ENCODE results near the gene ORM2. TPM values are rescaled to one million over a fixed set of nuclear protein-coding genes. Genes with fewer than 3 reads are reported as not detected.

Gene ORM2
- total RNA-seq, 2 donors from 2014 or later = 0.91 to 1.9 TPM

DNA sequence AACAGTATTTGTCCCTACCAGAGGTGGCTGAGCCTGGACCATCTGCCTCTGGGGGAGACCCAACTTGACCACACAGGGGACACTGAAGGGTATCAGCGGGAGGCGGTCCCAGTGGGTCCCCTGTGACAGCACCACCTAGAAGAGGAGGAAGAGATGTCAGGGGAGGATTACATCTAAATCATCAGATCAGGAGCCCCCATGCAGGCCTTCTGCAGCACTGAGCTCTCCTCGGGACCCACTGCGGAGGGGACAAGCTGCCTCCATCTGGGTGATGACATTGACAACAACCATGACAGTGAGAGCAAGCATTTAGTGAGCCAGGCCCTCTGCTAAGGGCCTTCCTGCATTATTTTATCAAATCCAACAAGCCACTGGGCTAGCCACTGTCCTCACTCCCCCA, 12.3 kb downstream of the ORM2 start:
- H3K36me3 ChIP-seq = peaks cover 14 to 18% of the 10 kb centered on the region in 2 donors
- no peak overlapping the region for H3K27ac ChIP-seq
- no peak for DNase-seq (ENCODE audit: low spot score)
- H3K4me1 ChIP-seq (replicated peaks) = no peaks in the 10 kb centered on the region
- no peaks in the 10 kb centered on the region for H3K9me3 ChIP-seq
- TF ChIP-seq, protein P1, sequence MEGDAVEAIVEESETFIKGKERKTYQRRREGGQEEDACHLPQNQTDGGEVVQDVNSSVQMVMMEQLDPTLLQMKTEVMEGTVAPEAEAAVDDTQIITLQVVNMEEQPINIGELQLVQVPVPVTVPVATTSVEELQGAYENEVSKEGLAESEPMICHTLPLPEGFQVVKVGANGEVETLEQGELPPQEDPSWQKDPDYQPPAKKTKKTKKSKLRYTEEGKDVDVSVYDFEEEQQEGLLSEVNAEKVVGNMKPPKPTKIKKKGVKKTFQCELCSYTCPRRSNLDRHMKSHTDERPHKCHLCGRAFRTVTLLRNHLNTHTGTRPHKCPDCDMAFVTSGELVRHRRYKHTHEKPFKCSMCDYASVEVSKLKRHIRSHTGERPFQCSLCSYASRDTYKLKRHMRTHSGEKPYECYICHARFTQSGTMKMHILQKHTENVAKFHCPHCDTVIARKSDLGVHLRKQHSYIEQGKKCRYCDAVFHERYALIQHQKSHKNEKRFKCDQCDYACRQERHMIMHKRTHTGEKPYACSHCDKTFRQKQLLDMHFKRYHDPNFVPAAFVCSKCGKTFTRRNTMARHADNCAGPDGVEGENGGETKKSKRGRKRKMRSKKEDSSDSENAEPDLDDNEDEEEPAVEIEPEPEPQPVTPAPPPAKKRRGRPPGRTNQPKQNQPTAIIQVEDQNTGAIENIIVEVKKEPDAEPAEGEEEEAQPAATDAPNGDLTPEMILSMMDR (IDR thresholded peaks at IDR 0.05) = no peak
- TF ChIP-seq POLR2AphosphoS5 (IDR thresholded peaks at IDR 0.05) = no peak
- TF ChIP-seq POLR2A (IDR thresholded peaks at IDR 0.05) = no peak
- 96% methylated on average over 4 of the region's 4 CpGs for WGBS
- H3K27me3 ChIP-seq (replicated peaks; ENCODE audit: insufficient read depth) = no peaks in the 10 kb centered on the region
- no peak overlapping the region for H3K4me3 ChIP-seq
- intact Hi-C loops (cut with DNase I) = no loop called here

DNA sequence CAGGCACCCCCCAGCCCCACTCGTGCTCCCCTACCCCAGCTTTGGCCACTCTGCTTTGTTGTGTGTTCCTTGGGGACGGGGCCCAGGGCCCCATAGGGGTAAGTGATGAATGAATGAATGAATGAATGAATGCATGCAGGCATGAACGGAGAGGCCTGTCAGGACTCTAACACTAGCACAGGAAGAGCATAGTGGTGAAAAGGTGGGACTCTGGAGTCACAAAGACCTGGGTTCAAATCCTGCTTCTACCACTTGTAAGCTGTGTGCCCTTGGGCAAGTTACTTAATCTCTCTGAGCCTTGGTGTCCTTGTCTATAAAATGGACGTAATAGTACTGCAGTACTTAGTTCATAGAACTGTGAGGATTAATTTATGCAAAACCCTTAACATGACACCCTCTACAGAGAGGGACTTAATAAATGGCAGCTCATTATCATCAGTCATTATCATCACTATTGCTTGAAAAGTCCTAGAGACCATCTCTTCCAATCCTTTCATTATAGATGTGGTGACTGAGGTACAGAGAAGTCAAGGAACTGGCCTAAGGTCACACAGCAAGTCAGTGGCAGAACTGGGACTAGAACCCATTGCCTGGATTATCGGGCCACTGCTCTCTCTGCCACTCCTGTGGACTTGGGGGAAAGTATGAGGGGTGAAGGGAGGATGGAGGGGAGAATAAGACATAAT, 13.2 kb downstream of the ORM2 start:
- no peaks in the 10 kb centered on the region for H3K27me3 ChIP-seq (replicated peaks; ENCODE audit: insufficient read depth)
- no peak overlapping the region for H3K4me3 ChIP-seq
- intact Hi-C loops (cut with DNase I) = no loop called here
- peaks cover 14 to 18% of the 10 kb centered on the region in 2 donors for H3K36me3 ChIP-seq
- H3K4me1 ChIP-seq (replicated peaks) = no peaks in the 10 kb centered on the region
- H3K9me3 ChIP-seq = no peaks in the 10 kb centered on the region
- 91% methylated on average over 5 of the region's 5 CpGs for WGBS
- DNase-seq (ENCODE audit: low spot score) = no peak
- no peak overlapping the region for H3K27ac ChIP-seq
- no peak for TF ChIP-seq POLR2A (IDR thresholded peaks at IDR 0.05)
- TF ChIP-seq POLR2AphosphoS5 (IDR thresholded peaks at IDR 0.05) = no peak
- TF ChIP-seq, protein P1 (IDR thresholded peaks at IDR 0.05) = no peak

DNA sequence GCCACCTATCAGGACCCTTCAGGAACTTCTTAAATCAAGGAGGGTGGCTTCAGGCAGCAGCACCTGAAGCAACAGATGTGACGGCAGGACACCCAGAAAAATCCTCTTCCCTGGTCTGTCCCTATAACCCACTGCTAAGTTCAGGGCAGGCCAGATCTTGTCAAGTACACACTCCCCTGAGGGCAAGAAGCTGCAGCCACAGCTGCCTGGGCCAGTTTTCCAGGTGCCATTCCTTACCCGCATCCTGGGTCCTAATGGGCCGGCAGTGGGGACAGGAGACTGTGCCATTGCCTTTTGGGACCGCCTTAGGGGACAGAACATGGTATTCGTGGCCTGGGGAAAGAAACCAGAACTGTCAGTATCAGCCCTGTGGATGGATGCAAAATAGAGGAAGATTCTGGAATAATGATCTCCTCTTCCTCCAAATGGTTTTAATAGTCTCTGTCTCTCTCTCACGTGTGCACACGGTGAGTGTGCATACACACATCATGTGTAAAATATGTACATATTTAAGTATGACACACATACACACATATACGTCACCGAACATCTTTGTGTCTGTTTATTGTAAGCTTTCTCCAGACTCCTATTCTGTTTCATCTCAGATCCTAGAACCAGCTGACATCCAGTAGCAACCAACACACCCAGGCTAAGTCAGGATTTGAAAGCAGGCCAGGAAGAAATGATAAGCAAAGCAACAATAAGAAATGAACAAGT, 14.0 kb downstream of the ORM2 start:
- no peaks in the 10 kb centered on the region for H3K27me3 ChIP-seq (replicated peaks; ENCODE audit: insufficient read depth)
- DNase-seq (ENCODE audit: low spot score) = no peak
- H3K27ac ChIP-seq = no peak overlapping the region
- H3K4me1 ChIP-seq (replicated peaks) = no peaks in the 10 kb centered on the region
- intact Hi-C loops (cut with DNase I) = no loop called here
- H3K4me3 ChIP-seq = no peak overlapping the region
- TF ChIP-seq POLR2AphosphoS5 (IDR thresholded peaks at IDR 0.05) = no peak
- TF ChIP-seq POLR2A (IDR thresholded peaks at IDR 0.05) = no peak
- TF ChIP-seq, protein P1 (IDR thresholded peaks at IDR 0.05) = no peak
- WGBS = 74% methylated on average over 9 of the region's 9 CpGs
- no peaks in the 10 kb centered on the region for H3K9me3 ChIP-seq
- peaks cover 14 to 18% of the 10 kb centered on the region in 2 donors for H3K36me3 ChIP-seq

DNA sequence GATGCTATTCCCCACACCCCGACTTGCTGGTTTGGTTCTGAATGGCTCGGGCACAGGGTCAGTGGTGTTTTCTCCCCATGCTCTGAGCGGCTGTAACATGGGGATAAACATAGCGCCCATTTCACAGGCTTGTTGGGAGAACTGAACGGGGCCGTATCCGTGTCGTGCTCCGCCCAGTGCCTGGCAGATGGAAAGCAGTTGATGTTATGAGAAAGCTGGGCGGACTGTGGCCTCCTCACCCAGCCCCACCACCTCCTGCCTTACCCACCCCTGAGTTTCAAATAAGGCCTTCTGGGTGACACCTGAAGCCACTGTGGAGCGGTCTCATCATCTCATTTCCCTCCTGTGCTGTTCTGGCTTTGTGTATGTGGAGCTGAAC, 14.5 kb downstream of the ORM2 start:
- intact Hi-C loops (cut with DNase I) = no loop called here
- TF ChIP-seq POLR2AphosphoS5 (IDR thresholded peaks at IDR 0.05) (no peak), POLR2A (IDR thresholded peaks at IDR 0.05) (no peak)
- TF ChIP-seq, protein P1 (IDR thresholded peaks at IDR 0.05) = no peak
- Histone ChIP-seq H3K4me1 (replicated peaks) (no peaks in the 10 kb centered on the region), H3K9me3 (no peaks in the 10 kb centered on the region), H3K36me3 (peaks cover 14 to 18% of the 10 kb centered on the region in 2 donors), H3K27ac (no peak overlapping the region), H3K4me3 (no peak overlapping the region), H3K27me3 (replicated peaks; ENCODE audit: insufficient read depth) (no peaks in the 10 kb centered on the region)
- DNase-seq (ENCODE audit: low spot score) = no peak
- 86% methylated on average over 11 of the region's 11 CpGs for WGBS

DNA sequence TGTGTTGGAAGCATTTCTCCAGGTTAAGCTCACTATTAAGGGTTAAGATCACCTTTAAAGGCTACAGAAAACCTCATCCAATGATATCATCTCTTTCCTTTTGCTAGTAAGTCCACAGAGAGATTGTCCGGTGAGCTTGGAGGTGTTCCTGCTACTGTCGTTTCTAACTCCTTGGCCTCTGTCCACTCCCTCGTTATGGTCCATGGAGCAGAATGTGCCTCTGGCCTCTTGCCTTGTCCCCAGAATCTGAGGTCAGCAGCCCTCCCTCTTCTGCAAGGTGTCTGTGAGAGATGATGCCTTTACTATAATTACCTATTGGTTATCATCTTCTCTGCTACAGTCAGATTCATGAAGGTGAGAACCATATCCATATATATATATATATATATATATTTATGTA, 15.0 kb downstream of the ORM2 start:
- DNase-seq (ENCODE audit: low spot score) = no peak
- H3K27ac ChIP-seq = no peak overlapping the region
- peaks cover 14 to 18% of the 10 kb centered on the region in 2 donors for H3K36me3 ChIP-seq
- intact Hi-C loops (cut with DNase I) = no loop called here
- no peak overlapping the region for H3K4me3 ChIP-seq
- H3K27me3 ChIP-seq (replicated peaks; ENCODE audit: insufficient read depth) = no peaks in the 10 kb centered on the region
- no peaks in the 10 kb centered on the region for H3K4me1 ChIP-seq (replicated peaks)
- TF ChIP-seq, protein P1 (IDR thresholded peaks at IDR 0.05) = no peak
- TF ChIP-seq POLR2A (IDR thresholded peaks at IDR 0.05) (no peak), POLR2AphosphoS5 (IDR thresholded peaks at IDR 0.05) (no peak)
- WGBS = 38% methylated on average over 3 of the region's 3 CpGs
- H3K9me3 ChIP-seq = no peaks in the 10 kb centered on the region
